Stromal cell of bone marrow (primary cell): ENCODE measurements around the gene SPG21.
A peak's percentile ranks its signal among the peaks of the same experiment; 100 is the strongest.
"Not testable (repeated sequence)": the region's sequence is repeated elsewhere in the genome, so short reads cannot be mapped to it uniquely, and the experiment has no call there.

Experiments used
- DNase-seq: peaks from one replicate; pipeline ENCODE4 v3.0.0-alpha.2; 2012; ENCODE audit warnings: low read depth

The SPG21 gene, protein sequence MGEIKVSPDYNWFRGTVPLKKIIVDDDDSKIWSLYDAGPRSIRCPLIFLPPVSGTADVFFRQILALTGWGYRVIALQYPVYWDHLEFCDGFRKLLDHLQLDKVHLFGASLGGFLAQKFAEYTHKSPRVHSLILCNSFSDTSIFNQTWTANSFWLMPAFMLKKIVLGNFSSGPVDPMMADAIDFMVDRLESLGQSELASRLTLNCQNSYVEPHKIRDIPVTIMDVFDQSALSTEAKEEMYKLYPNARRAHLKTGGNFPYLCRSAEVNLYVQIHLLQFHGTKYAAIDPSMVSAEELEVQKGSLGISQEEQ

DNA sequence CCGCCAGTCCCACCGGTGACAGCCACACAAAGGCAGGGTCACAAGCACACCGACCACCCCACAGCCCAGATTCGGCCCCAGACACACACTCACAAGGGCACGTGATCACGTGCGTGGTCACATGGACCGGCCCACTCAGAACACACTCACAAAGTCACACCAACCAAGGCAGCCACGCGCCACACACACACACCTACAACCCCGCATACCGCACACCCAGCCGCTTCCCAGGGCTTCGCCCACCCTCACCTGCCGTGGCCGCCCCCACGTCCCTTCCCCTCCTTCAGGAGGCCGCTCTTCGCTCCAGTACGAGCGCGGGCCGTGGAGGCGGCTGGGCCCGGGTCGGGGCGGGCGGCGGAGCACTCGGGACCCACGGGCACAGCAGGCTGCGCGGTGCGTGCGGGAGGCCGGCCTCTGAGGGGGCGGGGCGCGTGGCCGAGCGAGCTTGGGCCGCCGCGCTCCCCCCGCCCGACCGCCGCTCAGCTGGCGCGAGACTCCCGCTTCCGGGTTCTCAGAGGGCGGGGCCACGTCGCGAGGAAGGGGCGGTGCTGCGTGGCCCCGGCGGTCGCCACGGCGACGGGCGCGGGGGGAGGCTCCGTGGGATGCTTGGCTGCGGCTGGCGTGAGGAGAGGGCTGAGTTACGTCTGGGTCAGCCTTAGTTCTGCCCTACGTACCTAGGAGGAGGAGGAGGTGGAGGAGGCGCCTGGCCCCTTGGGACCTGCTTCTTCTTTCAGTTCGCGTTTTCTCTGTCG, at the start of gene SPG21:
Gene SPG21 (minus strand): TSS at position 499 of the 752 bp plus-strand sequence. CDS start 6,345 bp downstream, outside the sequence.
- DNase-seq, result peak; percentile 82

DNA sequence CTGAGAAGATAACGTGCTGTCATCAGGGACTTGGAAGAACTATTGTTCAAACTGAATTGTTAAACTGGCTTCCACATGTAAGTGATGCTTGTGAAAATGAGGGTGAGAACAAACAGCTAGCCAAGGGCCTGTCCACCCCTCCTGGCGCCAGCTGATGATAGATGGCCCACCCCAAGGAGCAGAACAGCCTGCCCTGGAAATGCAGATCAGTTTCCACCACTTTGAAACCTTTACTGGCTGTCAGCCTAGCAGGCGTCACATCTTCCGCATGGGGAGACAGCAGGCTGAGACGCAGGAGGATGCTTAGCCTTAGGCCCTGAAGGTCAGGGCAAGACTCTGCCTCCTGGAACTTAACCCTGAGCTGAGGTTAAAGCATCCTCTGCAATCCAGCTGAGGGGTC, 49.1 kb upstream of the SPG21 start:
- DNase-seq, result no peak

DNA sequence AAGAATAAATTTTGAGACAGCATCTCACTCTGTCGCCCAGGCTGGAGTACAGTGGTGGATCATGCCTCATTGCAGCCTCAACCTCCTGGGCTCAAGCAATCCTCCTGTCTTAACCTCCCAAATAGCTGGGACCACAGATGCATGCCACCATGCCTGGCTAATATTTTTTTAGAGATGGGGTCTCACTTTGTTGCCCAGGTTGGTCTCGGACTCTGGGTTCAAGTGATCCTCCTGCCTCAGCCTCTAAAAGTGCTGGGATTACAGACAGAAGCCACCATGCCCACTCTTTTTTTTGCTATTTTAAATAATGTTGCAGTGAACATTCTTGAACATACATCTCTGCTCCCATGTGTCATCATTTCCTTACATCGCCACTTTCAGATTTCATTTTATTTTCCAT, 48.7 kb upstream of the SPG21 start:
- DNase-seq, result no peak

DNA sequence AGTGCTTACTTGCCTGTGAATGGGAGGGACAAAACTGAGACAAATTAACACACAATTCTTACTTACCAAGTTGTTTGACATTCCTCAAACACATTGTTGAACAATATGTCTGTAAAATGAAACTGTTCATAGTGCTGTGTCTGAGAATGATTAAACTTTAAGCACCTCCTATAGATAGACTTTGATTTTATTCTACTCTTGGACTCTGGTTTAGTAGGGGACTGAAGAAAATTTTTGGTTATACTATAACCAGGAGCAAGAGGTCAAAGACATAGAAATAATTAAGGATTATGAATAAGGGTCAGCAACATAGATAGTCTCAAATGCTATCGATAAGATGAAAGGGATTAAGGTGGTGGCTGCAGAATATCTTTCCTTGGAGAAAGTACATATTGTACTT, 47.6 kb upstream of the SPG21 start:
- DNase-seq, result no peak

DNA sequence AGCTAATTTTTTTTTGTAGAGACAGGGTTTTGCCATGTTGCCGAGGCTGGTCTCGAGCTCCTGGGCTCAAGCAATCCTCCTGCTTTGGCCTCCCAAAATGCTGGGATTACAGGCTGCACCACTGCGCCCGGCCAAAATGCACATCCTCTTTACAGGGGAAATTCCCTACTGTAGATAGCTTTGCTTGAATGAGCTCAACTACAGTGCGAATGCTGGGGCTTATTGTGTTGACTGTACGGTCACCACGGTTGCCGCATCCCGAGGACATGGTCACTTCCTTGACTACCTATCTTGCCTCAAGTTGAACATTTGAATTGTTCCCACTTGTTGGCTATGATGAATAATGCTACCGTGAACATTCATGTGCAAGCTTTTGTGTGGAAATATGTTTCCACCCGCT, 45.0 kb upstream of the SPG21 start:
- no peak for DNase-seq

DNA sequence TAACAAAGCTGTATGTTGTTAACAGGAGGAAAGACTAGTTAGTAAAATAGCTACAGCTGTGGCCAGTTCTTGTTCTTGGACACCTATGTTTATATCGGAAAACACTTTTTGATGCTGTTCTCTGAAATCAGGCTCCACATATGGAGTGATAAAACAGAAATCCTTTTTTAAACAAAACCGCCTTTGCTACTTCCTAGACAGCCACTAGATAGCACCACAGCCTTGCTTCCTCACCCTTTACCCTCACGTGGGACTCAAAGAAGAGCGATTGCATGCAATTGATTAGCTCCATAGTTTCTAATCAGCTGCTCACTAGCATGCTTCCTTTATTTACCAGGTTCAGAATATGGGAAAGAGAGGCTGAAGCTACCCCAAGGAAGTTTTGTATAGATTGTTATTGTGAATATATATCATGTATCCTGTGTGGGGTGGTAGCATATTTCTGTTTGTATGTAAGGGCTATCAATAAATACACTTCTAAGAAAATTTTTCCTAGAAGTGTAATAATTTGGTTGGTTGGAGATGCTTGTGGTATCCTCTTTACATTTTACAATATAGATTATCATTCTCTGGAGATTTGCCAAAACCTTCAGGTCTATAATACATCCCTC, 44.0 kb upstream of the SPG21 start:
- no peak for DNase-seq

DNA sequence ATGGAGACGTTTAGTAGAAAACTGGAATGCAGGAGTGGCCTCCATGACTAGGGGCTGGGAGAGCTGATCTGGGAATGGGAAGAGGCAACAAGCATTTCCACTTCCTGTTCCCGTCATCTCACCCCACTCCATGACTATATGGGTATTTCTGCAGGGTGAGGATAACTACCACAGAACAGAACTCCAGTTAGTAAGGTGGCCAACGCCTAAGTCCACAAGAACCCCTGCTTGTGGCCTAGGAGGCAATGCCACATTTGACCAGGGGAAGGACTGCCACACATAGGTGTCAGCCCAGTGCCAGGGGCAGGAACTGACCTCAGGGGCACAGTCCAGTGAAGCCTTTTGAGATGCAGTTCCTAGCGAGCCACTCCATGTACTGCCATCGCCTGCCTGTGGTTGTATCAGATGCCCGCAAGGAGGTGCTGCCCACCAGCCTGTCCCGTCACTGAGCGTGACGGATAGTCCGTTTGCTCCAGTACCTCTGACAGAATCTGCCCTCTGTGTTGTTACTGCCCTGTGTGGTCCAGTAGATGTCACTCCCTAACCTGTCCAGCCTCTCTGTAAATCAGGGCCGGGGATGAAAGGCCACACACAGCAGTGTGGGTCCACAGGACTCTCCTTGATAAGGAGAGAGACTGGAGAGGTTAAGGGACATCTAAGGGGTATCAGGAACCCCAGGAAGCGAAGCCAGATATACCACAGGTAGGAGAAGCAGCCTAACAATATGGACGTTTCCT, 43.3 kb upstream of the SPG21 start:
- no peak for DNase-seq

DNA sequence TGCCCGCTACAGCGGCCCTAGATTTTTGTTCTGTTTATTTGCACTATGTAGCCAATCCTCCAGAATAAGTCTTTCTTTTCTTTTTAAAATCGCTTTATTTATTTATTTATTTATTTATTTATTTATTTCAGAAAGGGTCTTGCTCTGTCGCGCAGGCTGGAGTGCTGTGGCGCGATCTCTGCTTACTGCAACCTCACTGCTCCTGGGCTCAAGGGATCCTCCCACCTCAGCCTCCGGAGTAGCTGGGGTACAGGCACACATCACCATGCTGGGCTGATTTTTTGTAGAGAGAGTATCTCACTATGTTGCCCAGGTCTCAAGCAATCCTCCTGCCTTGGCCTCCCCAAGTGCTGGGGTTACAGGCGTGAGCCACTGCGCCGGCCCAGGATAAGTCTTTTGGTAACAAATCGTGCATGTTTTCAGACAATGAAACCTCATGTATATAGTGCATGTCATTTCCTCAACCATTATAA, 40.1 kb upstream of the SPG21 start:
- DNase-seq, result no peak

DNA sequence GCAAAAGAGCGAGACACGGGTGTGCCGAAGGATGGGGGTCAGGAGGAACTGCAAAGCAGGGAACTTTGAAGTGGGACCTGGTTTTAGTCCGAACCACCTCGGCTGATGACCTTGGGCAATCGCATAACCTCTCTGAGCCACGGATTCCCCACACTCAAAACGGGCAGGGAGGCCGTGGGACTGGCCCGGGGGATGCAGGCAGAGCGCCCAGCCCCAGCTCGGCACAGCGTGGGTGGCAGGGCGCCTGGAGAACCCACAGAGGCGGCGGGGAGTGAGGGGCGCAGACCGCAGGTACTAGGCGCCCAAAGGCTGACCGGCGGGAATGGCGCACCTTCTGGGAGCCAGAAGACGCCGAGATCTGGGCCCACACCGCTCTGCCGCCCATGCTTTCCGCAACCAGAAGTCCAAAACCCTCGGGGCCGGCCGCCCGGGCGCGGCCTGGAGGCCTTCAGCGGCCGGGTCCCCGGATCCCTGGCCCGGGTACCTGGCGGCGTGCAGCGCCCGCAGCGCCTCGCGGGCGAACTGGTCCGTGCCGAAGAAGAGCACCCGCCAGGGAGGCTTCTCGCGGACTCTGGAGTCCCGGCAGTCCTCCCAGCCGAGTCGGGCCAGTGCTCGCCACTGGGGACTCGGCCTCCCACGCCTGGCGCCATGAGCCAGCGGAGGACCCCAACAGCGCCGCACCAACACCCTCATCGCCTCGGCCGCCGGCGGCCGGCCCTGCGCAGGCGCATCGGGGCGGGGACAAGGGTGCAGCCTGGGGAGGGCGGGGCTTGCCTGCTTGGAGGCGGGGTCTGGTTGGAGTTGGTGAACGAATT, 39.4 kb upstream of the SPG21 start, which contains the start of gene MTFMT:
Gene MTFMT (minus strand): TSS at position 719 of the 815 bp plus-strand sequence. CDS start 26 bp downstream, at position 693.
- peak; percentile 64 for DNase-seq

DNA sequence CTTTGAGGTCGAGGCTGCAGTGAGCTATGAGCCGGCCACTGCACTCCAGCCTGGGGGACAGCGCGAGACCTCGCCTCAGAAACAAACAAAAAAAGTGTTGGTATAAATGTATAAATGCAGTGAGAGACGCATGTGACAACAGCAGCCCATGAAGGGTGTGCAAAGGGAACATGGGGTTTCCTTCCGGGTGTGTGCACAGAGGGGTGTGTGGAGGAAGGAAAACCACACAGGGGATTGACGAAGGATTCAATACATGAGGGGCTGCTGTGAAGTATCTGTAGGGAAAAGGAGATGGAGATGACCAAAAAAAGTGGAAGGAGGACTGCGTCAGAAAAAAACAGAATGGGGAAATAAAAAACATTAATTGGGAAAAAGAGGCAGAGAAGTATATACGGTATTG, 38.6 kb upstream of the SPG21 start:
- DNase-seq, result no peak

DNA sequence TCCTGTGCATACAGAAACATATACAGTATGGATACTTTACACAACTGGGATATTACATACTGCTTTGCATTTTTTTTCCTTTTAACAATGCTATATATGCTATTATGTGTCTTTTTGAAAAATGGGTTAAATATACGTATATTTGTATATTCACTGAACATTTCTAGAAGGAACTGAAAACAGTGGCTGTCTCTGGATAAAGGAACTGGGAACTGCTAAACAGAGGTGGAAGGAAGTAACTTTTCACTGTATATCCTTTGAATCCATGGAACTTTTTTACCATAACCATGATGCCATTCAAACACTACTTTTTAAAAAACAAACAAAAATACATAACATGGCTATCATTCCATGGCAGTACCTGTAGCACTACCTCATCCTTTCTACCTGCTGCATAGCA, 37.9 kb upstream of the SPG21 start:
- no peak for DNase-seq

DNA sequence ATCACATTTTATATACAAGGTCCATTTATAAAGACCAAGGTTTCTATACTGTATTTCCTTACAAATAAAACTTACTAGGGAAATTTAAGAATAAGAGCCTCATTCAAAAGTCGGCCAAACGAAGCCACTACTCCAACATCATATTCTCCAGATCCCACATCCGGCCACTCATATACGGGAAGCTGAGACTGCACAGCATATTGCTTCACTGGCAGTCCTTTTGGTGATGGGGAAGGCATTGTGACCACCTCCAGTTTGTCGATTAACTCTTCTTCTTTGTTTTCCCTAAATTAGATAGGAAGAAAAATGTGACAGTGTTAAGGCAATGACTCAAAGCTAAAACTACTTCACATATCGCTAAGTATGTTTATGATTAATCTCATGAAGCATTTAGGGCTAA, 37.0 kb upstream of the SPG21 start:
- no peak for DNase-seq

DNA sequence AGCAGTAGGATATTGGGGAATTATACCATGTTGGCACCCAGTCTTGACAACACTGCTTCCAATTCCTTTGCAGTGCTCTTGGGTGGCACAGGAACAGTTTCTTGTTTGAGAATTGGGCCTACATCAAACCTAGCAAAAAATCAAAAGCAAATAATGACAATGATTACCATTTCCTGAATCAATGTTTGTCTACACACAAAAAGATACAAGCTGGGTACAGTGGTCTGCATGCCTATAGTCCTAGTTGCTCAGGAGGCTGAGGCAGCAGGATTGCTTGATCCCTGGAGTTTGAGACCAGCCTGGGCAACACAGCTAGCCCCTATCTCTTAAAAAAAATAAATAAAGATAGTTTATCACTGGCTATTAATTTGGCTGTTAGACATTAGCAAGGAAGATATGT, 31.8 kb upstream of the SPG21 start:
- DNase-seq, result no peak

DNA sequence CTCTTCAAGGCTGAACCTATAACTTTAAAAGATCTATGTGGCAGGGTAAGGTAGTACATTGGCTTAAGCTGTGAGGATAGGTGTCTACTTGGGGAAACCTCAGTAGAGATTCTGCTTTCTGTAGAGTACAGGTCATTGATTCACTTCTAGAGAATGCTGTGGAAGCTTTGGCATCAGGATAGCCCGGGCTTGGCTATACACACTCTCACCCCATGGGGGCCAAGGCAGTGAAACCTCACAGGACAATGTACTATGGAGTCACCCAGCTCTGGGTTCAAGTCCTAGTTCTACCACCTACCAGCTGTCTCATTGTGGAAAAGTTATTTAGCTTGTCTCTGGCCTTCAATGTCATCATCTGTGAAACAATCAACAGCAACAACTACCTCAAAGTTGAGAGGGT, 30.7 kb upstream of the SPG21 start:
- no peak for DNase-seq

DNA sequence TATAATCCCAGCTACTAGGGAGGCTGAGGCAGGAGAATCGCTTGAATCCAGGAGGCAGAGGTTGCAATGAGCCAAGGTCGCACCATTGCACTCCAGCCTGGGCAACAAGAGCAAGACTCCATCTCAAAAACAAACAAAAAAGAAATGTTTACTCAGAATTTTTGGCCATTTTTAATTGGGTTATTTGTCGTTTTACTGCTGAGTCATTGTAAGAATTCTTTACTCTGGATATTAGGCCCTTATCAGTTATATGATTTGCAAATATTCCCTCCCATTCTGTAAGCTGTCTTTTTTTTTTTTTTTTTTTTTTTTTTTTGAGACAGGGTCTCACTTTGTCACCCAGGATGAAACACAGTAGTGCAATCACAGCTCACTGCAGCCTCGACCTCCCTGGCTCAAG, 21.5 kb upstream of the SPG21 start:
- DNase-seq, result not testable (repeated sequence)

DNA sequence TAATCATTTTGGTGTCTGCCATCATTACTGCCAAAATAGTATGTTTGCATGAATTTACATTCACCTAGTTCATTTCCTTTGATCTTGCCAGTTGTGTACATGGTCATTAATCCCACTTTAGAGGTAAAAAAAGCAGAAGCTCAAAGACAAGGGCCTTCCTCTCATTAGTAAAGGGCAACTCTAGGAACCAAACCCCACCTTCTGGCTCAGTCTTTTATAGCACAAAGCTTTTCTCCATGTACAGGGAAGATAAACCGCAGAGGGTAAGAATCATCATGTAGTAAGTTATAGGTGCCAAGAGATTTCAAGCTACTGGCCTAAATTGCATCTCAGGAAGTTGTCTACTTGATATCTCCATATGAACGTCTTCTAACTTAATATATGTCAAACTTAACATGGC, 19.3 kb upstream of the SPG21 start:
- DNase-seq, result no peak

DNA sequence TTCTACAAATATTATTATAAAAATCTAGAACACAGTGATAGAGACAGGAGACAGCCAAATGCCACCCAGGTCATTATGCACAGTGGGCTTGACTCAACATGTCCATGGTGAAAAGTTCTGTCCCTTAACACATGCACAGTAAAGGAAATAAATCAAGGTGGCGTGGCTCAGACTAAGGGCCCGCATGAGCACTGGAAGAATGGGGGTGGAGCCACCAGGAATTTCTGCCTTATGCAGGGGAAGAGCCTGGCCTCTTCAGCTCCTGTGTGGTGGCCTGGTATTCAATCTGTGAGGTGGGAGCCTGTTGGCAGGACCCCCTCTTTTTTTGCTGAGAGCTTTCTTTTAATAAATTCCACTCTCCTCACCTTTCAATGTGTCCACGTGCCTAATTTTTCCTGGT, 17.2 kb upstream of the SPG21 start:
- no peak for DNase-seq

DNA sequence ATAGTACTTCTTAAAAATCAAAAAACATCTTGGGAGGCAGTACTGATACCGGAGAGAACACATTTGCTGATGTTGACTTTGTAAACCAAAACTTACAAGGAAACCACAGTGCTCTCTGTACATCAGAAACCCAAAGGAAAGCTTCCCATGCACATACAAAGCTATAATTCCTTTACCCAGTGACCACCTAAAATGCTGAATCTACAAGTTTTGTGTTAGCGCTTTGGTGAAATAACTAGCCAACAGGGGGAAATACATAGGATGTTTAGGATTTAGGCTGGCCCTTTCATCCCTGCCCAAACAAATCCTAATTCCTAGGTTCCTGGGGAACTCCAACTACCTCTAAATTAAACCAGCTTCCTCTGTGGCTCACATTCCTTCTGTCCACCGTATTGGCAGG, 15.3 kb upstream of the SPG21 start:
- no peak for DNase-seq

DNA sequence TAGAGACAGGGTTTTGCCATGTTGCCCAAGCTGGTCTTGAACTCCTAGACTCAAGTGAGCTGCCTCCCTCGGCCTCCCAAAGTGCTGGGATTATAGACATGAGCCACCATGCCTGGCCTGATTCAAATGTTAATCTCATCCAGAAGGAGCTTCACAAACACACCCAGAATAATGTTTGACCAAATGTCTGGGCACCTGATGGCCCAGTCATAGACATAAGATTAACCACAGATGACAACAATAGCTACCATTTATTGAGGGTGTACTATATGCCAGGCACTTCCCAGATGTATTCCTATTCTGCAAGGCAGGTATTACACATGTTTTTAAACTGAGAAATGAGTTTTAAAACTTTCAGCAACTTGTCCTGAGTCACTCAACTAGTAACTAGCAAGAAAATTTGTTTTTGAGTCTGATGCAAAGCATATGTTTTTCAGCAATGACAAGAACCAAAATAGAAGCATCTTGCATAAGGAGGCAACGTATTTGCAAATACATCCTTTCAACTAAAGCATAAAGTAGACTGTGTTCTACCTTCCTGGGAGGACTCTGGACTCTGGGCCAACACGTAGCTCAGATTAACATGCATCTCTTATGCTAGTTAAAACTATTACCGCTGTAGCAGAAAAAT, 8.1 kb upstream of the SPG21 start:
- no peak for DNase-seq

DNA sequence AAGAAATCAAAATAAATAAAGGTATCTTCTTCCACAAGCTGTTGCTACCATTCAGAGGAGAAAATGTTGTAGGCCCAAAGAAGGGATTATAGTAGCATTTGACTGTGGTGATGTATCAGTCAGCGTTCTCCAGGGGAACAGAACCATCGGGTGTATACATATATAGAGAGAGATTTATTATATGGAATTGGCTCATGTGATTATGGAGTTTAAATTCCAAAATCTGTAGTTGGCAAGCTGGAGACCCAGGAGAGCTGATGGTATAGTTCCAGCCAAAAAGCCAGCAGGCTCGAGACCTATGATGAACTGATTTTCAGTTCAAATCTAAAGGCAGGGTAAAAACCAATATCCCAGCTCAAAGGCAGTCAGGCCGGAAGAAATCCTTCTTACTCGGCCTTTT, 7.4 kb upstream of the SPG21 start:
- DNase-seq, result no peak

DNA sequence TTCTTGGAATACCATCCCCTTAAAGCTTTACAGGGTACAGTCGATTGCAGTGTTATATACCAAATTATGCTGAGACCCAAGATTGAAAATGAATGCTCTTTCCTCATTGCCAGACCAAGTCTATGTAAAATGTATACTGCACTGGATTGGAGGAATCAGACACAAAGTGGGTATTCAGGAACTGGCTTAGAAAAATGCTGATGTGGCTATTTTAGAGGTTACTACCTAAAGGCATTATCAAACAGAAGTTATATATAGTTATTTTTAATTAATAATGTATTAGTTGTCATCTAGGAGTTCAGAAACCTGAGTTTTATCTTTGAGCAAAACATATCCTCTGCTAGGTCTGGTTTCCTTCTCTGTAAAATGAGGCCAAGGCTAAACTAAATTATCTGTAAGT, 3.6 kb upstream of the SPG21 start:
- no peak for DNase-seq
